Kidney (tissue), 14 donors: Measurements from ENCODE around the gene ST6GALNAC6. TPM values are rescaled to one million over a fixed set of nuclear protein-coding genes. Genes with fewer than 3 reads are reported as not detected.
"Not testable (repeated sequence)": the region's sequence is repeated elsewhere in the genome, so short reads cannot be mapped to it uniquely, and the experiment has no call there.

Experiments used
- DNase-seq, 5 donors: peaks; one replicate each; pipeline ENCODE4 v3.0.0-alpha.2; 2013 to 2020
- FAIRE-seq: peaks from 2 replicates; lab custom pipeline; 2012; peaks lifted over from hg19 to GRCh38; lab: Jason Lieb, UNC
- H3K27ac ChIP-seq, 2 donors: one replicate each; pipeline ENCODE4 v1.7.0; 2013; ENCODE audit warnings: low read depth in 2 of 2, low read length in 2 of 2, inconsistent platforms in 1 of 2
- H3K27me3 ChIP-seq: one replicate; pipeline ENCODE4 v1.7.1; 2013; ENCODE audit warnings: low read length, inconsistent platforms; ENCODE audit not compliant: control insufficient read depth, insufficient read depth
- H3K36me3 ChIP-seq, 3 donors: one replicate each; pipeline versions ENCODE4 v1.7.0 to v1.7.1; 2013; ENCODE audit warnings: low read length in 3 of 3, control low read depth in 1 of 3, inconsistent platforms in 1 of 3; ENCODE audit not compliant: insufficient read depth in 3 of 3, control insufficient read depth in 2 of 3
- H3K4me1 ChIP-seq, 3 donors: one replicate each; pipeline versions ENCODE4 v1.7.0 to v1.7.1; 2013; ENCODE audit warnings: low read length in 3 of 3, inconsistent platforms in 1 of 3, low read depth in 1 of 3; ENCODE audit not compliant: control insufficient read depth in 2 of 3, insufficient read depth in 2 of 3
- H3K4me3 ChIP-seq, 3 donors: one replicate each; pipeline versions ENCODE4 v1.7.0 to v1.8.1; 2013; ENCODE audit warnings: low read length in 3 of 3, control low read depth in 1 of 3, inconsistent platforms in 1 of 3
- H3K9ac ChIP-seq, 3 donors: one replicate each; pipeline versions ENCODE4 v1.7.0 to v1.7.1; 2013; ENCODE audit warnings: low read length in 3 of 3, control low read depth in 1 of 3, inconsistent platforms in 1 of 3
- H3K9me3 ChIP-seq, 3 donors: one replicate each; pipeline versions ENCODE4 v1.7.0 to v1.7.1; 2013; ENCODE audit warnings: low read length in 3 of 3, control low read depth in 1 of 3, inconsistent platforms in 1 of 3; ENCODE audit not compliant: control insufficient read depth in 2 of 3, insufficient read depth in 1 of 3
- CTCF ChIP-seq: IDR thresholded peaks from 3 replicates; pipeline ENCODE4 v1.5.1; 2012; ENCODE audit warnings: mild to moderate bottlenecking, moderate library complexity, borderline replicate concordance; ENCODE audit not compliant: insufficient read depth; ENCODE audit errors: extremely low read depth
- intact Hi-C: fragments of 100-400 bp; cut with DNase I; formaldehyde crosslinking; loops from one replicate; pipeline ENCODE4 v1.11.1; 2022
- polyA plus RNA-seq: library from polyadenylated mRNA; stranded (reverse); fragments of 350-450 nt; fragmentation: Illumina TruSeq; extraction: RNeasy Lipid Tissue Mini Kit (QIAGEN cat#74804); gene quantifications from one replicate; pipeline ENCODE4 v1.2.3, GENCODE V29; 2014; ENCODE audit warnings: low read depth, low replicate concordance; ENCODE audit not compliant: insufficient read depth
- total RNA-seq: library from RNA; stranded (reverse); fragmentation: NEBNext Ultra II Directional; extraction: Animal tissue kit (Norgen Biotek cat#: 25700); gene quantifications from one replicate; pipeline ENCODE4 v1.2.1, GENCODE V29; 2021
- donor health status: control.
- donor health status: control.
- donor health status: control.
- donor health status: control.
- donor health status: control.
- donor health status: DM: yes; HTN: yes; CAD: no.
- donor health status: Normal renal cell carcinoma (clear cell type).

The ST6GALNAC6 gene
- total and polyA plus RNA-seq, 2 donors from 2014 or later: 74.6 to 75.0 TPM

GRCh38 chr9:127841087-127841835 lies 58.1 kb downstream of the ST6GALNAC6 start:
- H3K27me3 ChIP-seq: no peaks in the 10 kb centered on the region
- H3K4me1 ChIP-seq: peaks cover 2 to 50% (median 14%) of the 10 kb centered on the region in 3 donors
- peak overlapping the region; percentile 8 to 16 for H3K27ac ChIP-seq
- no peak for TF ChIP-seq CTCF
- FAIRE-seq (no peak), DNase-seq (no peak)
- intact Hi-C loops: no loop called here
- no peak overlapping the region for H3K4me3 ChIP-seq
- no peak overlapping the region for H3K9ac ChIP-seq
- H3K9me3 ChIP-seq: no peaks in the 10 kb centered on the region
- H3K36me3 ChIP-seq: peaks cover 0 to 7% (median 0%) of the 10 kb centered on the region in 3 donors

- TF ChIP-seq CTCF: no peak
- Histone ChIP-seq H3K27me3 (no peaks in the 10 kb centered on the region), H3K4me3 (no peak overlapping the region), H3K36me3 (peaks cover 0 to 7% (median 0%) of the 10 kb centered on the region in 3 donors), H3K27ac (peak overlapping the region; percentile 81 to 83), H3K9me3 (no peaks in the 10 kb centered on the region), H3K9ac (peak overlapping the region in 1 of 3 donors; percentile 59), H3K4me1 (peaks cover 0 to 56% (median 14%) of the 10 kb centered on the region in 3 donors)
- FAIRE-seq (no peak), DNase-seq (peak in 4 of 5 donors; percentile 48 to 96 (median 62))
- intact Hi-C loops: no loop called here
These were observed 60.9 kb downstream of the ST6GALNAC6 start for GRCh38 chr9:127838375-127839078.

- intact Hi-C loops: no loop called here
- Histone ChIP-seq H3K9ac (peak overlapping the region in 1 of 3 donors; percentile 59), H3K36me3 (peaks cover 0 to 3% (median 0%) of the 10 kb centered on the region in 3 donors), H3K27ac (peak overlapping the region; percentile 81 to 83), H3K4me3 (no peak overlapping the region), H3K4me1 (peaks cover 0 to 56% (median 14%) of the 10 kb centered on the region in 3 donors), H3K9me3 (no peaks in the 10 kb centered on the region), H3K27me3 (no peaks in the 10 kb centered on the region)
- DNase-seq (no peak), FAIRE-seq (no peak)
- TF ChIP-seq CTCF: no peak
These were observed 62.1 kb downstream of the ST6GALNAC6 start for GRCh38 chr9:127837346-127837745.

DNA sequence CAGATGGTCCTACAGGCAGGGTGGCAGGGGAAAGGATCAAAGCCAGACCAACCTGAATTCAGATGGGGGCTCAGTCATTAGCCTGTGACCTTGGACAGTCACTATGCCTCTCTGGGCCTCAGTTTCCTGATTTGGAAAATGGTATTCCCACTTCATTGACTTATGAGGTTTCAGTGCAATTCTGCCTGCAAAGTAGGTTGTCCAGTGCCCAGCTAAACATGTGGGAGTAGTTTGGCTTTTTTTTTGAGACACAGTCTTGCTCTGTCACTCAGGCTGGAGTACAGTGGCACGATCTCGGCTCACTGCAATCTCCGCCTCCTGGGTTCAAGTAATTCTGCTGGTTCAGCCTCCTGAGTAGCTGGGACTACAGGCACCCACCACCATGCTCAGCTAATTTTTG lies 62.8 kb downstream of the ST6GALNAC6 start:
- H3K27me3 ChIP-seq, DNase-seq, H3K9me3 ChIP-seq, H3K4me3 ChIP-seq, intact Hi-C loops, H3K36me3 ChIP-seq, FAIRE-seq: not testable (repeated sequence)
- Histone ChIP-seq H3K4me1 (peaks cover 0 to 52% (median 14%) of the 10 kb centered on the region in 3 donors), H3K9ac (peak overlapping the region in 1 of 3 donors; percentile 61), H3K27ac (peak overlapping the region; percentile 68 to 78)
